H1 (cell line): ENCODE results near the gene UBE2B. TPM values are rescaled to one million over a fixed set of nuclear protein-coding genes. Genes with fewer than 3 reads are reported as not detected.
A peak's percentile ranks its signal among the peaks of the same experiment; 100 is the strongest.

ENCODE experiments used
- CTCF ChIA-PET: fragments of 300-600 bp; sonication (Branson Sonifier 250); formaldehyde crosslinking; loops from one replicate; lab custom pipeline; 2021; ENCODE audit not compliant: partially characterized antibody; lab: Charles Lee
- POLR2A ChIA-PET: fragments of 300-600 bp; sonication (Branson Sonifier 250); formaldehyde crosslinking; loops from one replicate; lab custom pipeline; 2021; ENCODE audit warnings: inconsistent platforms; ENCODE audit not compliant: partially characterized antibody; lab: Charles Lee
- DNase-seq, 2 experiments: peaks; one replicate each; pipeline versions ENCODE4 v3.0.0 to v3.0.0-alpha.2; 2010 to 2022; ENCODE audit warnings: low spot score in 2 of 2, low read depth in 1 of 2, mixed read lengths in 1 of 2
- FAIRE-seq: peaks from 2 replicates; lab custom pipeline; 2011; peaks lifted over from hg19 to GRCh38; lab: Jason Lieb, UNC
- H2AFZ ChIP-seq: 2 replicates; pipeline ENCODE4 v1.8.1; 2012; ENCODE audit warnings: low read length, inconsistent platforms
- H2AK5ac ChIP-seq: 2 replicates; pipeline ENCODE4 v1.6.1; 2013; ENCODE audit warnings: low read depth, low read length
- H2BK120ac ChIP-seq: replicated peaks from 2 replicates; pipeline ENCODE3; 2013; ENCODE audit warnings: low read depth, low read length, inconsistent platforms
- H2BK12ac ChIP-seq: 2 replicates; pipeline ENCODE4 v1.6.1; 2013; ENCODE audit warnings: low read depth, low read length
- H2BK15ac ChIP-seq: 2 replicates; pipeline ENCODE4 v1.6.1; 2013; ENCODE audit warnings: low read length
- H2BK20ac ChIP-seq: 2 replicates; pipeline ENCODE4 v1.6.1; 2013; ENCODE audit warnings: low read length
- H2BK5ac ChIP-seq: 2 replicates; pipeline ENCODE4 v1.6.1; 2013; ENCODE audit warnings: low read depth, low read length
- H3K14ac ChIP-seq: 2 replicates; pipeline ENCODE4 v1.6.1; 2013; ENCODE audit warnings: inconsistent platforms; ENCODE audit not compliant: insufficient read length
- H3K18ac ChIP-seq: 2 replicates; pipeline ENCODE4 v1.6.1; 2013; ENCODE audit warnings: low read length; ENCODE audit errors: extremely low read depth
- H3K23ac ChIP-seq: 2 replicates; pipeline ENCODE4 v1.6.1; 2013; ENCODE audit warnings: inconsistent platforms; ENCODE audit not compliant: insufficient read length
- H3K23me2 ChIP-seq: 2 replicates; pipeline ENCODE4 v1.6.1; 2013; ENCODE audit warnings: low read depth, low read length
- H3K27ac ChIP-seq: 2 replicates; pipeline ENCODE4 v1.6.1; 2011; ENCODE audit warnings: low read depth, low read length, inconsistent platforms
- H3K27me3 ChIP-seq, 4 experiments: replicated peaks in 1 of 4; 1 replicate in 1 of 4; 2 replicates in 3 of 4; pipeline versions ENCODE4 v1.6.1 to v1.8.1; 2011 to 2013; ENCODE audit warnings: low read length in 3 of 4, mild to moderate bottlenecking in 3 of 4, inconsistent platforms in 2 of 4, mixed read lengths in 2 of 4, moderate library complexity in 1 of 4; ENCODE audit not compliant: control insufficient read depth in 3 of 4, insufficient read depth in 3 of 4; ENCODE audit errors: extremely low read depth in 1 of 4
- H3K36me3 ChIP-seq, 4 experiments: 2 replicates each; pipeline versions ENCODE4 v1.6.1 to v1.8.1; 2011 to 2013; ENCODE audit warnings: mild to moderate bottlenecking in 4 of 4, low read length in 3 of 4, moderate library complexity in 2 of 4, control low read depth in 1 of 4, inconsistent platforms in 1 of 4; ENCODE audit not compliant: insufficient read depth in 4 of 4, control insufficient read depth in 2 of 4
- H3K4ac ChIP-seq: replicated peaks from 2 replicates; pipeline ENCODE3; 2013; ENCODE audit warnings: low read length, low read depth, mixed read lengths, inconsistent platforms; ENCODE audit not compliant: insufficient read length
- H3K4me1 ChIP-seq, 4 experiments: replicated peaks in 1 of 4; 1 replicate in 1 of 4; 2 replicates in 3 of 4; pipeline versions ENCODE4 v1.6.1 to v1.8.1; 2011 to 2013; ENCODE audit warnings: low read length in 3 of 4, inconsistent platforms in 2 of 4, mixed read lengths in 1 of 4; ENCODE audit not compliant: insufficient read depth in 4 of 4, control insufficient read depth in 3 of 4
- H3K4me2 ChIP-seq, 2 experiments: 2 replicates each; pipeline versions ENCODE4 v1.6.1 to v1.8.1; 2011 to 2013; ENCODE audit warnings: low read depth in 2 of 2, low read length in 2 of 2, control low read depth in 1 of 2, inconsistent platforms in 1 of 2, mild to moderate bottlenecking in 1 of 2; ENCODE audit not compliant: insufficient read depth in 1 of 2
- H3K4me3 ChIP-seq, 4 experiments: fragments of 200-600, 300-600 bp in 1 of 4; sonication (generic), shearing (Covaris generic), sonication (Bioruptor Twin) in 1 of 4; 2 replicates each; pipeline versions ENCODE4 v1.5.1 to v1.8.1; 2011 to 2016; ENCODE audit warnings: low read length in 4 of 4, low read depth in 3 of 4, control low read depth in 2 of 4, inconsistent platforms in 2 of 4, mild to moderate bottlenecking in 2 of 4, mixed read lengths in 1 of 4, moderate library complexity in 1 of 4; ENCODE audit not compliant: insufficient read depth in 2 of 4; ENCODE audit errors: extremely low read depth in 1 of 4
- H3K56ac ChIP-seq: replicated peaks from 2 replicates; pipeline ENCODE3; 2013; ENCODE audit warnings: low read depth, mild to moderate bottlenecking, mixed read lengths, low read length, inconsistent platforms; ENCODE audit not compliant: insufficient read length
- H3K79me1 ChIP-seq: 2 replicates; pipeline ENCODE4 v1.6.1; 2013; ENCODE audit warnings: low read depth, low read length, control low read depth
- H3K79me2 ChIP-seq, 2 experiments: 2 replicates each; pipeline versions ENCODE4 v1.6.1 to v1.8.1; 2012 to 2013; ENCODE audit warnings: low read length in 2 of 2, mild to moderate bottlenecking in 2 of 2, inconsistent platforms in 1 of 2; ENCODE audit not compliant: insufficient read depth in 2 of 2, control insufficient read depth in 1 of 2
- H3K9ac ChIP-seq, 4 experiments: replicated peaks in 1 of 4; 1 replicate in 1 of 4; 2 replicates in 3 of 4; pipeline versions ENCODE4 v1.6.1 to v1.8.1; 2011 to 2013; ENCODE audit warnings: low read depth in 3 of 4, low read length in 3 of 4, control low read depth in 2 of 4, mild to moderate bottlenecking in 2 of 4, moderate library complexity in 2 of 4, inconsistent platforms in 1 of 4; ENCODE audit errors: extremely low read depth in 1 of 4
- H3K9me3 ChIP-seq, 2 experiments: 2 replicates each; pipeline versions ENCODE4 v1.6.1 to v1.8.1; 2012 to 2013; ENCODE audit warnings: mild to moderate bottlenecking in 2 of 2, moderate library complexity in 2 of 2, control low read depth in 1 of 2, inconsistent platforms in 1 of 2, low read depth in 1 of 2, low read length in 1 of 2, mixed read lengths in 1 of 2; ENCODE audit not compliant: insufficient read depth in 2 of 2
- H4K20me1 ChIP-seq, 2 experiments: replicated peaks in 1 of 2; 2 replicates each; pipeline versions ENCODE3 to v1.8.1; 2011 to 2013; ENCODE audit warnings: inconsistent platforms in 2 of 2, low read length in 2 of 2, mild to moderate bottlenecking in 1 of 2; ENCODE audit not compliant: insufficient read depth in 2 of 2, control insufficient read depth in 1 of 2
- H4K5ac ChIP-seq: 2 replicates; pipeline ENCODE4 v1.6.1; 2013; ENCODE audit warnings: low read length, low read depth, mixed read lengths, inconsistent platforms; ENCODE audit not compliant: insufficient read length
- H4K8ac ChIP-seq: 2 replicates; pipeline ENCODE4 v1.8.0; 2013; ENCODE audit warnings: mild to moderate bottlenecking, moderate library complexity, low read length, inconsistent platforms; ENCODE audit not compliant: insufficient read depth; ENCODE audit errors: extremely low read depth
- H4K91ac ChIP-seq: replicated peaks from 2 replicates; pipeline ENCODE3; 2013; ENCODE audit warnings: low read length, mixed read lengths, inconsistent platforms; ENCODE audit not compliant: insufficient read length
- GTF2F1 ChIP-seq: IDR thresholded peaks from 2 replicates; pipeline ENCODE4 v1.6.1; 2012; ENCODE audit warnings: low read depth, low read length, improper control_type of control experiment, borderline replicate concordance
- PHF8 ChIP-seq: fragments of 200-600 bp; sonication (generic); conservative IDR thresholded peaks from 2 replicates; pipeline ENCODE4 v1.7.1; 2012; ENCODE audit warnings: low read depth, mild to moderate bottlenecking, inconsistent platforms, low read length, moderate library complexity
- TAF7 ChIP-seq: optimal IDR thresholded peaks from 2 replicates; pipeline ENCODE3; 2011; ENCODE audit warnings: low read depth, mild to moderate bottlenecking, inconsistent platforms, low read length, moderate library complexity, borderline replicate concordance
- WGBS, 2 experiments: shearing (Covaris generic) in 1 of 2; methylation state at CpG; one replicate each; pipeline versions ENCODE4 v1.1.6 to v1.1.7; 2013 to 2015; ENCODE audit warnings: low lambda C conversion rate in 2 of 2, mixed read lengths in 2 of 2, inconsistent platforms in 1 of 2, low coverage in 1 of 2, missing lambda C conversion rate in 1 of 2; ENCODE audit not compliant: insufficient replicate concordance in 2 of 2, insufficient coverage in 1 of 2, insufficient read length in 1 of 2; ENCODE audit errors: extremely low coverage in 1 of 2, missing lambda C conversion rate in 1 of 2; 5-methylcytosine and 5-hydroxymethylcytosine counted together
- polyA plus RNA-seq, 7 experiments: library from polyadenylated mRNA; depleted of rRNA in 3 of 7; stranded (reverse) in 5 of 7; unstranded in 2 of 7; fragments of >200 nt in 5 of 7; fragments of 200-250 nt in 2 of 7; gene quantifications; 1 replicate in 5 of 7; 2 replicates in 1 of 7; 4 replicates in 1 of 7; pipeline versions ENCODE4 v1.2.1 to v1.2.3, GENCODE V29; 2011 to 2013; ENCODE audit warnings: missing spikeins in 2 of 7, mixed read lengths in 2 of 7
- total RNA-seq: library from RNA; stranded (reverse); fragmentation: NEBNext Ultra II Directional; extraction: Animal tissue kit (Norgen Biotek cat#: 25700); gene quantifications from 2 replicates; pipeline ENCODE4 v1.2.1, GENCODE V29; 2021

The UBE2B gene
- total and polyA plus RNA-seq, 2 of the 8 experiments (the other 6 are each of a cell fraction or from before 2014, with no cell fraction given), result 15.9 to 46.8 TPM

- Histone ChIP-seq H4K5ac (peak overlapping the region; percentile 93), H3K79me2 (peaks cover 12 to 49% of the 10 kb centered on the region in 2 experiments), H3K36me3 (peaks cover 0 to 23% (median 1%) of the 10 kb centered on the region in 4 experiments; a peak in 1 of 8 replicates), H3K27ac (peak overlapping the region; percentile 98), H3K23ac (no peak overlapping the region), H2BK12ac (no peak overlapping the region; the same call in 1 of the 2 replicates), H3K27me3 (no peaks in the 10 kb centered on the region), H2BK5ac (peak overlapping the region; percentile 95), H2AFZ (no peak overlapping the region), H3K23me2 (no peaks in the 10 kb centered on the region), H2BK20ac (no peak overlapping the region), H3K4ac (peak overlapping the region; percentile 87), H3K18ac (peak overlapping the region; percentile 86), H3K4me1 (no peaks in the 10 kb centered on the region; a peak in 3 of 7 replicates), H3K14ac (no peak overlapping the region), H4K20me1 (peaks cover 6 to 7% of the 10 kb centered on the region in 2 experiments), H2BK15ac (no peak overlapping the region), H3K4me3 (peak overlapping the region; percentile 83 to 97 (median 91)), H3K56ac (peak overlapping the region; percentile 74), H3K9ac (peak overlapping the region; percentile 89 to 99 (median 98)), H4K91ac (no peak overlapping the region), H4K8ac (peak overlapping the region; percentile 93; the same call in 1 of the 2 replicates), H3K9me3 (no peaks in the 10 kb centered on the region), H3K79me1 (no peaks in the 10 kb centered on the region), H2AK5ac (no peak overlapping the region), H2BK120ac (no peak overlapping the region), H3K4me2 (peak overlapping the region; percentile 66 to 70)
- FAIRE-seq, result no peak
- POLR2A ChIA-PET, result interaction anchor here (0.6 to 2.4 kb wide), 45 partner anchors 9 to 372 kb away, joined by 3 to 26 read pairs (median 3); partner anchors contain the start of genes CDKN2AIPNL, JADE2, PPP2CA and SAR1B
- CTCF ChIA-PET, result interaction anchor here (0.7 to 1.7 kb wide), 16 partner anchors 9 to 188 kb away, joined by 3 to 9 read pairs (median 4); no protein-coding TSS in a partner anchor
- DNase-seq, result peak; percentile 41 to 84
- 1% methylated on average over 29 of the region's 29 CpGs; no CpG with 5 or more reads in 1 of the 2 experiments for WGBS, 2 experiments
- TF ChIP-seq PHF8 (no peak; the same call in 1 of the 2 replicates), TAF7 (peak; percentile 8), GTF2F1 (no peak)
These were observed 518 bp downstream of the UBE2B start for GRCh38 chr5:134371834-134372340.
